HG03442 (cell line): ENCODE measurements around the gene LEUTX.
"Not testable (repeated sequence)": the region's sequence is repeated elsewhere in the genome, so short reads cannot be mapped to it uniquely, and the experiment has no call there.

Experiments
- ATAC-seq: cut with Tn5 transposase; IDR thresholded peaks from one replicate; pipeline ENCODE4 v1.9.1; 2021; ENCODE audit warnings: mild to moderate bottlenecking, moderate library complexity; ENCODE audit not compliant: unreplicated experiment

The LEUTX gene

GRCh38 chr19:39778763-39779162 is at the start of gene LEUTX:
Gene LEUTX, plus strand, starts transcription at chr19:39778854. Its CDS starts 67 bp downstream, at chr19:39778921.
- ATAC-seq = no peak

DNA sequence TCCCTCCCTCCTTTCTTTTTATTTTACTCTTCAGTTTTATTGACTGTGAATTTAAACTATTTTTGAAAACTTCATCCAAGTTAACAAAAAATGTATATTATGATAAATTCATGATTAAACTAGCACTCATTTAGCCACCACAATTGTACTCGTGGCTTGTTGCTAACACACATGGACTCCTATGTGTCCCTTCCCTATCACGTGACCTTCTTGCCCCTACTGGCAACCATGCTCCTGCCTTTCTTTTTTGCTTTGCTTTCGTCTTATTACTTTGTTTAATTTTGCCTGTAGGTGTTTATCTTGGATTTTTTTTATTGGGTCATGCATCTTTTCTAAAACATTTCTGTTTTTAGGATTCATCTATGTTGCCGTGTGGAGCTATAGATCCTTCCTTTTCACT is 49.1 kb upstream of the LEUTX start:
- ATAC-seq = no peak

GRCh38 chr19:39731685-39732084 is 47.0 kb upstream of the LEUTX start:
- no peak for ATAC-seq

- no peak for ATAC-seq
Observed at GRCh38 chr19:39733841-39734240, 44.8 kb upstream of the LEUTX start.

- ATAC-seq = no peak
Observed at GRCh38 chr19:39735688-39736087, 43.0 kb upstream of the LEUTX start.

- no peak for ATAC-seq
Observed at GRCh38 chr19:39736088-39736487, 42.6 kb upstream of the LEUTX start.

DNA sequence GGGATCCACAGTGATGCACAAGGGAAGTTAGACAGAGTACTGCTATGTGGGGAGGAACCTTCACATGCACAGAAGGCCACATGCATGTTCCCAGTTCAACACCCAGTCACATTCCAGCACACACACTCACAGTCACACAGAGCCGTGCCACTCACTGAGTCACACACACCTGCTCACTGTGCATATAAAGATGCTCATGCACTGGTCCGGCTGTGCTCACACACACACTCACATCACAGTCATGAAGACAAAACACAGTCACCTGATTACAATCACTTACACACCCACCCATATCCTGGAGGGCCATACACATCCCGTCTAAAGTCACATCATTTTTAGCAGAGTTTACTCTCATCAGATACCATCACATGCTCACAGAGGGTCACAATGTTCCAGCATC is 41.3 kb upstream of the LEUTX start:
- ATAC-seq = no peak

DNA sequence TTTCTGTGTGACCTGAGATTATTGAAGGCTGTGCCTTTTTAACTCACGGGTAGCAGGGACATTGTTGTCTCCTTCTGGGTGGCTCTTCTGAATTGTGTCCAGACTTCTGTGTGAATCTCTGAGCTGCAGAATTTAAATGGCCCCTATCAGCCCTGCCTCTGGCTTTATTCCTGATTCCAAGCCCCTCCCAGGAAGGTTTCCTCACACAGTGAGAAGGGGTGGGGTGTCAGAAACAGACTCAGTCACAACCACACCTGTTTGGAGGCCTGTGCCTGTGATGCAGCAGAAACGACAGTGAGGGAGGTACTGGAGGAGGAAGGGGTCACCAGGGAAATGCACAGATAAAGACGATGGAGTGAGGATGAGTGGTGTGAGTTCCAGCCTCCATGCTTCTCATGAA is 40.8 kb upstream of the LEUTX start, which contains the start of gene CLC:
CLC (minus strand) TSS at position 139 of the 400 bp plus-strand sequence; CDS start at position 62, 77 bp downstream.
- no peak for ATAC-seq

DNA sequence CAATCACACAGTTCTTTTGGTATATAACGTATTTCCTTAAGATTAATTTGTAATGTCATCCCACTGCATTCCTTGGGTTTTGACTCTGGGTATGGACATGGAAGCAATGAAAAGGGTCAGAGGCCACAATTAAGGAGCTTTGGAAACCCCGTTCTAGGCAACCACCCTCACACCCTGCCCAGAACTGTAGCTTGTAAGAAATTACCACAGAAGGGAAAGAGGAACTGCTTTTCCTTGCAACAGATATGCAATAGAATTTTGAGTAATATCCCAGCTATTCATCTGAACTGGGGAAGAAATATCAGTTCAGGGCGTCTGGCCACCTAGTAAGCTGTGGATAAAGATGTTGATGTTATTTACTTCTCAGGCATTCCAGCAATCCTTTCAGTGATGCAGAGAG is 39.8 kb upstream of the LEUTX start:
- ATAC-seq = no peak

DNA sequence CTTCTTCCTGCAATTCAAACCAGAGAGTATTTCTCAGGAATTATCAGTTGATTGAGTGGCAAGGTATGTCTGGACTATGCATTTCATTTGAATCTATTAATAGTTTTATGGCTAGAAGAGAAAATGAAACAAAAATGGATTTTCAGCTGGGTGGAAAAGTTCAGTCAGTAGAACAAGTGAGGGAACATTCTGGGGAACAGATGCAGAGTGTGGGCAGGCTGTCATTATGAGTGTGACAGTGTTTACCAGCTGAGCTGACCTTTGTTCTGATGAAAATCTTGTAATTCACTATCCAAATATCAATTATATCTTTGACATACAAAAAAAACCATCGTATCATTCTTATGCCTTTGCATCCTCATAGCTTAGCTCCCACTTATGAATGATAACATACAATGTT is 38.3 kb upstream of the LEUTX start:
- ATAC-seq = no peak

- ATAC-seq = no peak
Observed at GRCh38 chr19:39745643-39746042, 33.0 kb upstream of the LEUTX start.

GRCh38 chr19:39746836-39747529 is 31.7 kb upstream of the LEUTX start:
- no peak for ATAC-seq

DNA sequence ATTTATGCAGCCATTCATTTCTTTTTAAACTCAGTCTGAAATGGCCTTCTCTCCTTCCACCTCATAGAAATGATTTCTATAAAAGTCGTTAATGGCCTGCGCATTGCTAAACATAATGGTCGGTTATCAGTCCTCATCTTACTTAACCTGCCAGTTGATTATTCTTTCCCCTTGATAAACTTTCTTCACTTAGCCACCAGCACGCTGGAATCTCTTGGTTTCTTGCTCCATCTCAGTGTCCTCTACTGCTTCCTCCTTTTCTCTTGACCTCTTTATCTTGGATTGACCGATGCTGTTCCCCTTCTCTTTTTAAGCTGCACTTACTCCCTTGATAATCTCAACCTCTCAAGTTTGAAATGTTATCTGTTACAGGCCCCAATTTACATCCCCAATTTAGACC is 28.7 kb upstream of the LEUTX start:
- ATAC-seq = no peak

- ATAC-seq = no peak
Observed at GRCh38 chr19:39752390-39752789, 26.3 kb upstream of the LEUTX start.

DNA sequence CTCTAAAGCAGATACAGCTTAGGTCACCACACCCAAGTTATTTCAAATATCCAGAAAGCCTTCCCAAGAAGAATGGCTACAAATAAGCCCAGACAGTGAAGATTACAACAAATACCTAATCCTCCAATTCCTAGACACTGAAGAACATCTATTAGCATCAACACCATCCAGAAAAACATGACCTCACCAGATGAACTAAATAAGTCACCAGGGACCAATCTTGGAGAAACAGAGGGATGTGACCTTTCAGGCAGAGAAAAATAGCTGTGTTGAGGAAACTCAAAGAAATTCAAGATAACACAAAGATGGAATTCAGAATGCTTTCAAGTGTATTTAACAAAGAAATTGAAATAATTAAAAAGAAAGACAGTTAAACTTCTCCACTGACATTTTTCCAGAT is 25.9 kb upstream of the LEUTX start:
- no peak for ATAC-seq

DNA sequence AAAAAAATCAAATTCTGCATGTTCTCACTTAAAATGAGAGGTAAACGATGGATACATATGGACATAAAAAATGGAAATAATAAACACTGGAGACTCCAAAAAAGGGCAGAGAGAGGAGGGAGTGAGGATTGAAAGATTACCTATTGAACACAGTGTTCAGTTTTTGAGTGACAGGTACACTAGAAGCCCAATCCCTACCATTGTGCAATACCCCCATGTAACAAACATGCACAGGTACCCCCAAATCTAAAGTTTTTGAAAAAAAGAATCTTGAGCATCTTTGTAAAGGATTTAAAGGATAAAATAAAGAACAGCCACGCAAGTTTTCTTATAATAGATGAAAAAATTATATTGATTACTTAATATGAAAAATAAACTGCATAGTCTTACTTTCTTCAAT is 24.1 kb upstream of the LEUTX start:
- ATAC-seq = no peak

GRCh38 chr19:39754971-39755370 is 23.7 kb upstream of the LEUTX start:
- no peak for ATAC-seq

- no peak for ATAC-seq
Observed at GRCh38 chr19:39759457-39760184, 19.0 kb upstream of the LEUTX start.

- ATAC-seq = not testable (repeated sequence)
Observed at GRCh38 chr19:39761851-39762250, 16.8 kb upstream of the LEUTX start.

DNA sequence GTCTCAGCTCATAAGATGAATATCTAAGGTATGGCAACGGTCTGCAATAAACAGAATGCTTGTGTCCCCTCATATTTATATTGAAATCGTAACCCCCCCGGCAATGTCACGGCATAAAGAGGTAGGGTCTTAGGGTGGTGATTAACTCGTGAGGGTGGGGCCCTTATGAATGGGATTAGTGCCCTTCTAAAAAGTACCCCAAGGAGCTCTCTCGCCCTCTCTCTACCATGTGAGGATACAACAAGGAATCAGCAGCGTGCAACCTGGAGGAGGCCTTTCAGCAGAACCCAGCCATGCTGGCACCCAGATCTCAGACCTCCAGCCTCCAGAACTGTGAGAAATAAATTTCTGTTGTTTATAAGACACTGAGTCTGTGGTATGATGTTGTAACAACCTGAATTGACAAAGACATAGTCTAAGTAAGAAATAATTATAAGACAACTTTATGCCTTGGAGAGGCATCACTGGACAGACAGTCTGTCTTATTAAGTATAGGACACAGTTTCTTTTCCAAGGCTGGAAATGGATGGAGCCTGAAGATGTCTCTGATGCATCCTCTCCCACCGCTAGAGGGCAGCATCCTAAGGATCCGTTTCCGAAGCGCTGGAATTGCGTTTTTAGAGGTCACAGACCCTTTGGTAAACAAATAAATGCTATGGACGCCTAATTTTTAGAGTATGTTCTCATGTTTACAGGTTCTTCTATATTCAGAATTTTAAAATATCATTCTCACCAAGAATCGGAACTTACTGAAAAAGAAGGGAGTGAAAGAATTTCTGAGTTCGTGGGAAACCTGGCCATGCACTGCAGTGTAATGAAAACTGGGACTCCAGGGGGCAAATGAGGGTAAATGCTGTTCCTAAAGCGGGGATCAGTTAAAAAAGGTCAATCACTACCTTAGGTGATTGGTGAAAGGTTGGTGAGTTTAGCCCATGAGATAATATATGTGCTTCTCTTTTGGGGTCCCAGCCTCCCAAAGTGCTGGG is 13.3 kb upstream of the LEUTX start:
- ATAC-seq = no peak

DNA sequence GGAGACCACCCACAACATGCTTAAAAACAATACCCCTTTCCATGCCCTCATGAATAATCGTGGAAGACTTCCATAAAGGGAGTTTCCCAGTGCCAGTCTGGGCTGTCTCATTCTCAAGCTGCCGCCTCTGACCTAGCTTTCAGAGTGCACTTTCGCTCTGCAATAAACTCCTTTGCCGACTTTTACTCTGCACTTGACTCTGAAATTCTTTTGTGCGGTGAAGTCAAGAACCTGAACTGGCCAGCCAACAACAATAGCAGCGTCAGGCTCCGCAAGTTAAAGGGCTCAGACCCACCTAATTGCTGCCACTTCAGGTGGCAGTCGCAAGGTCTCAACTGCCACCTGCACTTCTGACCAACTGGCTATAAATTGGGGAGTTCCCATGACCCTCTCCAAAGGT is 10.3 kb upstream of the LEUTX start:
- ATAC-seq = no peak
